DLD1 (cell line): ENCODE measurements around the gene EID1.
"Not testable (repeated sequence)": the region's sequence is repeated elsewhere in the genome, so short reads cannot be mapped to it uniquely, and the experiment has no call there.

Source experiments
- in situ Hi-C: cut with HindIII; loops from 2 replicates; pipeline ENCODE4 v1.10.0; 2017; ENCODE audit warnings: low sequenced_read_pairs

EID1 gene

GRCh38 chr15:48905847-48906246, 27.9 kb downstream of the EID1 start:
- in situ Hi-C loops = no loop called here

DNA sequence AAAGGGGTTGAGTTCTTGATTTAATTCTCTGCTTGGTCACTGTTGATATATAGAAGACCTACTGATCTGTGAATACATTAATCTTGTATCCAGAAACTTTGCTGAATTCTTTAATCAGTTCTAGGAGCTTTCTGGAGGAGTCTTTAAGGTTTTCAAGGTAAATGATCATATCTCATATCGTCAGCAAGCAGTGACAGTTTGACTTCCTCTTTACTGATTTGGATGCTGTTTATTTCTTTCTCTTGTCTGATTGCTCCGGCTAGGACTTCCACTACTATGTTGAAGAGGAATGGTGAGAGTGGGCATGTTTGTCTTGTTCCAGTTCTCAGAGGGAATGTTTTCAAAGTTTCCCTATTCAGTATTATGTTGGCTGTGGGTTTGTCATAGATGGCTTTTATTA, 31.4 kb downstream of the EID1 start:
- in situ Hi-C loops = not testable (repeated sequence)

DNA sequence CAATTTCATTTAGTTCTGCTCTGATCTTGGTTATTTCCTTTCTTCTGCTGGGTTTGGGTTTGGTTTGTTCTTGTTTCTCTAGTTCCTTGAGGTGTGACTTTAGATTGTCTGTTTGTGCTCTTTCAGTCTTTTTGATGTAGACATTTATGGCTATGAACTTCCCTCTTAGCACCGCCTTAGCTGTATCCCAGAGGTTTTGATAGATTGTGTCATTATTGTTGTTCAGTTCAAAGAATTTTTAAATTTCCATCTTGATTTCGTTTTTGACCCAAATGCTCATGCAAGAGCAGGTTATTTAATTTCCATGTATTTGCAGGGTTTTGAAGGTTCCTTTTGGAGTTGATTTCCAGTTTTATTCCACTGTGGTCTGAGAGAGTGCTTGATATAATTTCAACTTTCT, 32.6 kb downstream of the EID1 start:
- in situ Hi-C loops = not testable (repeated sequence)

DNA sequence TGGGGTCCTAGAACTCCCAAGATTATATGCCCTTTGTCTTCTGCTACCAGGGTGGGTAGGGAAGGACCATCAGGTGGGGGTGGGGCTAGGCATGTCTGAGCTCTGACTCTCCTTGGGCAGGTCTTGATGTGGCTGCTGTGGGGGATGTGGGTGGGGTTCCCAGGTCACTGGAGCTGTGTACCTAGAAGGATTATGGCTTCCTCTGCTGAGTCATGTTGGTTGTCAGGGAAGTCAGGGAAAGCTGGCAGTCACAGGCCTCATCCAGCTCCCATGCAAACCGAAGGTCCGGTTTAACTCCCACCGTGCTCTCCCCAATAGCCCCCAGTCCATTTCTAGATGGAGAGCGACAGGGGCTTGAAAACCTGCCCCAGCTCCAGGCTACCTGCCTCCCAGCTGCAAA, 35.2 kb downstream of the EID1 start:
- in situ Hi-C loops = no loop called here

DNA sequence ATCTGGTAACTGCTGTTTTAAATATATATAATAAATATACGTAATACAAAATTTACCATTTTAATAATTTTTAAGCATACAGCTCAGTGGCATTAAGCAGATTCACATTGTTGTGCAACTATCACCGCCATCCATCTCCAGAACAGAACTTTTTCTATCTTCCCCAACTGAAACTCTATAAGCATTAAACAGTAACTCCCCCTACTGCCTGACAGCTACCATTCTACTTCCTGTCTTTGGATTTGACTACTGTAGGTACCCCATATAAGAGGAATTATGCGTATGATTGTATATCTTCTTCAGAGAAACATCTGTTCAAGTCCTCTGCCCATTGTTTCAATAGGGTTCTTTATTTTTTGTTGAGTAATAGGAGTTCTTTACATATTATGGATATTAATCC, 36.8 kb downstream of the EID1 start:
- in situ Hi-C loops = no loop called here

DNA sequence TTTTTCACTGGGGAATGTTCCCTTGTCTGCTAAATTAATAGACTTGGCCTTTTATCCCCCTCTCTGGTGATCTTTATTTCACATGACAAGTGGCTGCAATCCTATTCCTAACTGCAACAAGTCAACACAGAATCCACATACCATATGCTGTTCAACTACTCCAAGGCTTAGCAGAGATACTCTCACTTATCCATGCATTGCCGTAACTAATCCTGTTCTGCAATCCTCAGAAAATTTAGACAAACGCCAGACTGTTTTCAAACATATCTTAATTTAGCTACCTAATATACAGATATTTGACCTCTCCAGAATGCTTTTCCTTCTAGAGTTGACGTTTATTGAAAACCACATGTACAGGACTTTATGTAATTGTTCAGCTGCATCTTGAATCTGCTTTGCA, 37.9 kb downstream of the EID1 start:
- in situ Hi-C loops = no loop called here

DNA sequence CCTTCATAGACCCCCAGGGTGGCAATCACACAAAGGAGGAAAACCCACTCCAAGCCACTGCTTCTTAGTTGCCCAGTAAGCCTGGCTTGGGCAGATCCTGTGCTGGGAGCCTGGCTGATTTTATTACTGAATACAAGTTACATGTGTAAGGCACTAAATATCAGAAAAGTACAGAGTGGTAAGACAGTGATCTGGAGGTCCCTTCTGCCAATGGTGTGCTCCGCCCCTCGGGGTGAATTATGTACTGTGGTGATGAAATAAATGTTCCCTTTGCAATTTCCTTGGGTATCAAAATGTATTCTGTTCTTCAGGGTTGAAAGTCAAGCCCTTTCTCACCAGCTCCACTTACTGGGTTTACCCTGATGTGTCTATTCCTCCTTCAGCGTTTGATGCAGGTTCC, 38.8 kb downstream of the EID1 start:
- in situ Hi-C loops = no loop called here

DNA sequence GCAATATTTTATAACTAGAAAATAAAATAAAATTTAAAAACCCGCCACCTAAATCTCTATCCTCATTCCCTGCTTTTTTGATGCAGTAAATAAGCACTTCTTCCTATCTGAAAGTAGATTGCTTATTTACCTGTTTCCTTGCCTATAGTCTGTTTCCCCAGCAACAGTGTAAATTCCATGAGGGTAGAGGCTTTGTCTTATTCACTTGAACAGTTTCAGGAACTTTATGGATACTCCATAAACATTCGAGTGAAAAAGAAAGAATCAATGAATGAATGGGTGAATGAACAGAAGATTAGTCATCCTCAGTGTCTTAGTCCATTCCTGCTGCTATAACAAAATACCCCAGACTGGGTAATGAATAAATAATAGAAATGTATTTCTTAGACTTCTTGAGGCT, 44.1 kb downstream of the EID1 start:
- in situ Hi-C loops = no loop called here

- in situ Hi-C loops = no loop called here
Observed at GRCh38 chr15:48924528-48925393, 46.8 kb downstream of the EID1 start.

DNA sequence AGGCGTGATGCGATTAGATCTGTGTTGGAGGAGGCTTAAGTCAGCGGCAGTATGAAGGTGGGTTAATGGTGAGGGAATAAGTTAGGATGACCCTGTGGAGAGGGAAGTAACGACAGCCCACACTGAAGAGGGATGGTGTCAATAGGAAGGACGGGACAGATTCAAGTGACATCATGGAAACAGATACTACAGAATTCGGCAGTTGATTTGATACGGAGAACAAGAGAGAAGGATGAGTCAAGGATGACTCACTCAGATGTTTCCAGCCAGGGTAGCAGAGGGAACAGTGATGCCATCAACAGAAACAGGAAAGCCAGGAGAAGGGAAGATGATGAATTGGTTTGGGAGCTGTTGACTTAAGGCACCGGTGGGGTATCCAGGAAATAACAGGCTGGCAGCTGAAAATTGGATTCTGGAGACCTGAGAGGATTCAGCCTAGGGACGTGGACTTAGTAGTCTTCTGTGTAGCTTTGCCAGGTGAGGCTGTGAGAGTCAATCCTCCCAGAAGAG, 47.8 kb downstream of the EID1 start:
- in situ Hi-C loops = no loop called here

- in situ Hi-C loops = no loop called here
Observed at GRCh38 chr15:48928877-48929538, 51.1 kb downstream of the EID1 start.

DNA sequence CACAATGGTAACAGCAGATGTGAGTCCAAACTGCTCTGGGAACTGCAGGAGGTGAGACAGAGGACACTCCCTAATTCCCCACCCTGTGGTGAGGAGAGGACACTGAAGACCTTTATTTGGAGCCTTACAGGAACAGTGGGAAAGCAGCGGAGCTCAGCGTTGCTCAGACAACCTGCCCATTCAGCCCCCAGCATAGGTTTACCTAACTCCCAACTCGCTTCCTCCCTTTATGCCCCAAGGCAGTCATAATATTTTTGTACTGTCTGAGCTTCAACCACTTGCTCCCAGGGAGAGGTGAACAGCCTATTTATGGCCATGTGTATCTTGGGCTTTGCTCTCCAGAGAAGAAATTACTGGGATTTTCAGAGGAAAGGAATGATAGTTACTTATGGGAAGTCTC, 51.7 kb downstream of the EID1 start:
- in situ Hi-C loops = no loop called here
